Subcutaneous adipose tissue (tissue), 4 donors: ENCODE measurements around the gene PTOV1. TPM values are rescaled to one million over a fixed set of nuclear protein-coding genes. Genes with fewer than 3 reads are reported as not detected.

ENCODE experiments used
- CTCF ChIP-seq: fragments of 450-650 bp; IDR thresholded peaks from one replicate; pipeline ENCODE4 v1.5.1; 2016; ENCODE audit warnings: low read depth, mild to moderate bottlenecking, control low read depth, antibody characterized with exemption, moderate library complexity
- total RNA-seq, 4 donors: library from RNA; depleted of rRNA; stranded (reverse); fragments of >200 nt; gene quantifications; one replicate each; pipeline ENCODE4 v1.1.0, GENCODE V29; 2016

The PTOV1 gene
- total RNA-seq, 4 donors from 2014 or later: 39.3 to 65.9 (median 44.2) TPM

GRCh38 chr19:49873129-49873521, 22.2 kb downstream of the PTOV1 start:
- no peak for TF ChIP-seq CTCF

GRCh38 chr19:49873834-49874233, 22.9 kb downstream of the PTOV1 start:
- TF ChIP-seq CTCF: no peak

- TF ChIP-seq CTCF: no peak
Measured at GRCh38 chr19:49874503-49875157, 23.7 kb downstream of the PTOV1 start.

- TF ChIP-seq CTCF: no peak
Measured at GRCh38 chr19:49875177-49875576, 24.2 kb downstream of the PTOV1 start.

- no peak for TF ChIP-seq CTCF
Measured at GRCh38 chr19:49875857-49876421, 25.0 kb downstream of the PTOV1 start.

- peak; percentile 67 for TF ChIP-seq CTCF
Measured at GRCh38 chr19:49876422-49877019, 25.6 kb downstream of the PTOV1 start.

GRCh38 chr19:49877020-49877878, 26.3 kb downstream of the PTOV1 start, which contains the start of the genes AKT1S1 and TBC1D17:
TSS of gene AKT1S1 (minus strand) at chr19:49877355. CDS start at chr19:49873295, 4,060 bp downstream.
TSS of gene TBC1D17 (plus strand) at chr19:49877702. CDS start at chr19:49877724, 22 bp downstream.
- TF ChIP-seq CTCF: no peak
